SKM-1 treated with dmso at 0.1 percent for 144 hours (cell line): ENCODE measurements around the gene RASGEF1C.

ENCODE experiments used
- DNase-seq: peaks from one replicate; lab custom pipeline; 2025; ENCODE audit not compliant: unreplicated experiment; lab: John Stamatoyannopoulos, UW

RASGEF1C gene

DNA sequence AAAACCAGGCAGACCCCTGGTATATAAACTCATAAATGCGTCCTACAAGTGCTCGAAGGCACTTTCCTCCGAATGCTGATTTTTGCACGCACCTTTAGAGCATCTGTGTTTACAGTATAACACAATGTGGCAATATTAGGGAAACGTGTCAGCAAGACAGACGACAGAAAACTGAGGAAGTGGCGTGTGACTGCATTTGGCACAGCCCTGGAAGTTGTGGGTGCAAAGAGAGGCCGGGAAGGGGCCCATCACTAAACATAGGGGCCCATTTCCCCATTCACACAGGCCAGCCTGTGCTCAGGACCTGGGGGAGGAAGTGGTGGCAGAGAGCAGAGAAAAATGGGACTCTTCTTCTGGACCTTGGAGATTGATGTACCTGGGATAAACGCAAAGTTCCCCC, 48.2 kb downstream of the RASGEF1C start:
- peak; percentile 94 for DNase-seq

DNA sequence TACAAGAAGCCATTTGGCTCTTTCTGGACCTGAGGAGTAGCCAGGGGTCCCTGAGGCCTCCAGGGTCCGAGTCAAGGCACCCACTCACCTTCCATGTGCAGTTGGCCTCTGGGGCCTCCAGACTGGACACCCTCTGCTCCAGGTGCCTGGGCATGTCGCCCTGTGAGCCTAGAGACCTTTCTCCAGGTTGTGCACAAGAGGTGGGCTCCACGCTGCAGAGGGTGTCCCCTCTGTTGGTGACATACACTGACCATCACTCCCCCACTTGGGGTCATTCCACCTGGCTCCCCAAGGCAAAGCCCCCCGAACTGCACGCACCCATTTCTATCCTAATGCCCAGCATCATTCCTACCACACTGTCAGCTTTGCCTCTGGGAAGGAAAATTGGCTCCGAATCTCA, 48.8 kb downstream of the RASGEF1C start:
- no peak for DNase-seq

DNA sequence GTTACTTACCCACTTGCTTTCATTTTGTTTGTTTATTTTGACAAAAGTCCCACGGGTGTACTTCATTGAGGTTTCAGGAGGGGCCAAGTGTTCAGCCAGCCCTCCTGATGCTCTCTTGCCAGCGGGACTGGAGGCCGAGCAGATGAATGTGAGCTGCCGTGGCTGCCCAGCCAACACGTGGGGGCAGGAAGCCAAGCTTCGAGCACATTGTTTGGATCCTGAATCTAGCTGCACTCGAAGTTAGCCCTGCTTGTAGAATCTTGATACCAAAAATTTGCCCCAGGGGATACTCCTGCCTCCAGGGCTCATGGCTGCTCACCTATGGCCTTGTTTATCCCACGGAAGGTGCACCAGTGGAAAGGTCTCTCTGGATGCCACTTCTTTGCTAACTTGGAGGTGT, 49.3 kb downstream of the RASGEF1C start:
- DNase-seq = no peak

DNA sequence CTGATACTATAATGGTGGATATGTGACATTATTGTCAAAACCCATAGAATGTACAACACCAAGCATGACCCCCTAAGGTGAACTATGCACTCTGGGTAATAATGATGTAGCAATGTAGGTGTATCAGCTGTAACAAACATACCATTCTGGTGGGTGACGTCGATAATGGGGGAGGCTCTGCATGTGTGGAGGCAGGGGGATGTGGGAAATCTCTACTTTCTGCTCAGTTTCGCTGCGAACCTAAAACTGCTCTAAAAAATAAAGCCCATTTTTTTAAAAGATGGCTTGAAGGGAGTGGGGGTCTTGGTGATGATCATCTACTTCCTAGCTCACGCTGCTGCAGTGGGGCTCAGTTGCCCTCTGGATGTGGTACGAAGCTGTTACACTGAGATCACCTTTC, 51.1 kb downstream of the RASGEF1C start:
- DNase-seq = no peak

DNA sequence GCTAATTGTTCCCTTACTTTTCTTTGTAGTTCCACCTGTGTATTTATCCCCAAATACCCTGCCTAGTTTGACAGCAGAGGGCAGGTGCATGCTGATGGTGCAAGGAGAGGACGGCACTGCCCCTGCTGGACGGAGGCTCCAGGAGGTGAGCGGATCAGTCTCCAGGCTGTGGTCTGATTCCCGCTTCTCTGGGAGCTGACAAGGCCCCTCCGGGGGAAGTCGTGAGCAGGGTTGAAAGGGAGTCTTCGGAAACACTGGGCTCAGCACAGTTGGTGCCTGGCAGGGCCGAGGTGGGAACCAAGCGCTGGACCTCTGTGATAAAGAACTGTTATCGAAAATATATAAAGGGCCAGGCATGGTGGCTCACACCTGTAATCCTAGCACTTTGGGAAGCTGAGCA, 52.9 kb downstream of the RASGEF1C start:
- no peak for DNase-seq

DNA sequence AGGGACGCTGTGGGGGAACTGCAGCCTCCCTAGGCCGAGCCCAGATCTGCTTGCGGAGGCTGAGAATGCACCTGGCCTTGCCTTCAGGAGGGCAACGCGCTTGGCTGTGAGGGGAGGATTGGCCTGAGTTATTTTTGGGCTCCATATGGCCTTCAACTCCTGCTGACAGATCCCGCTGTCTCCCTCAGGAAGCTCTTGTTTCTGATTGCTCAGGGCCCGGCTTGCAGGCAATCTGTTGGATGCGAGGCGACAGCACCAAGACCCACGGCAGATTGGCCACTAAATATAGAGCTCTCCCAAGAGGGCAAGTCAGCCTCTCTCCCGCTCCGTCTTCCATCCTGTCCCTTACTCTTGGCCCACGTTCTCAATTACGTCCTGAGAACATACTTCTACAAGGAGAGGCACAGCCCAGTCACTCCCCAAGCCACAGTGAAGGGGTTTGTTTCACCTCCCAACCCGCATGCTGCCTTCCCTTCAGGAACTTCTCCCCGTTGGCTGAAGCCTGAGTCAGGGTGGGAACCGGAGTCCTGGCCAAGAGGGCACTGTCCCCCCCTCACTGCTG, 53.6 kb downstream of the RASGEF1C start:
- DNase-seq = no peak

DNA sequence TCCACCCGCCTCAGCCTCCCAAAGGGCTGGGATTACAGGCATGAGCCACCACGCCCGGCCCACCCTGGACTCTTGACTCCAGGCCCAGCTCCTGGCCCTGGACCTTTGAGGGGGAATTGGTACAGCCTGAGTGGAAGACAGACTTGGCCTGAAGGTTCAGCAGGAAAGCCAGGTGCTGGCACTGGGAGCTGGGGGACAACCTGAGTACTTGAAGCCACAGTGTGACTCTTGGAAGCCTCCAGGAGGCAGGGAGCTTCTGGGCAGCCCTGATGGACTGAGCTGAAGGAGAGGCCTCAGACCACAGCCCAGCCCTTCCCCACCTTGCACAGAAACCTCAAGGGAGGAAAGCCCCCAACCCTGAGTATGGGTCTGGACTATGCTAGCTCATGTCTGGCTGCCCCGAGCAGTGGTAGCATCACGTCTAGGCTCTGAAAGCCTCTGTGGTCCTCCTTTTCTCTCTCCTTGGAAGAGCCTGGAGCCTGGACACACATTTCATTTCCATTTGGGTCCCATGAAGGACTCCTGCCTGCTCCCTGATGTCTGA, 54.1 kb downstream of the RASGEF1C start:
- DNase-seq = no peak

DNA sequence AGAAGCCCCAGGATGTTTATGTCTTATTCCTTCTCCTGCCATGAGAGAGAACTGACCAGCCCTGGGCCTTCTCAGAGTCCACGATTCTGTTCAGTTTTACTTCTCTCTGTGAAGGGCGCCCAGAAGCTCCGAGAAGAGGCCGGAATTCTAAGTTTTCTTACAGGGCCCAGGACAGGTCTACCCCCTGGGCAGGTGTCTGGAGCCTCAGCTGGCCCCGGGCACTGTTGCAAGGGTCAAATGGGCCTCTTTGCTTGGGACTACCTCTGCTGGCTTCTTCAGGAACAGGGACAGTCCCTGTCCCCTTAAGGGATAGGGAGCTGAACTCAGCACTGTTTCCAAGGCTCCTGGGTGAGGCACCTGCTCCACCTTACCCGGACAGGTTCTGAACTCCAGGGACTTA, 55.0 kb downstream of the RASGEF1C start:
- no peak for DNase-seq

DNA sequence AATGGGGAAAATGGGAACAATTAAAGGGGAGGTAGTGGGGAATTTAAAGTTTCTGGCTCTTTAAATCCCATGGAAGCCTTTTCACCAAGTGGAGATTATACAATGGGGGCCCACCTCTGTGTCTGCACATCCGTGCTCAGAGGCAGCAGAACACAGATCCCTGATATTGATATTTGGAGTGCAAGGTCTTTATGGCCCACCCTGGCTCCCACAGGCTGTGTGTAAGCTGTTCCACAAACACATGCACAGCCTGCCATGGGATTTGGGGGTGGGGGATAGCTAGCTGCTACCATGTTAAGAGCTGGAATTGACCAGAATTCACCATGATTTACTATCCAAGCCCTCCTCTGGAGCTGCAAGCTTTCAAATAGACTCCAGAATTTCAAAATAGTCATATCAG, 55.9 kb downstream of the RASGEF1C start:
- DNase-seq = no peak

DNA sequence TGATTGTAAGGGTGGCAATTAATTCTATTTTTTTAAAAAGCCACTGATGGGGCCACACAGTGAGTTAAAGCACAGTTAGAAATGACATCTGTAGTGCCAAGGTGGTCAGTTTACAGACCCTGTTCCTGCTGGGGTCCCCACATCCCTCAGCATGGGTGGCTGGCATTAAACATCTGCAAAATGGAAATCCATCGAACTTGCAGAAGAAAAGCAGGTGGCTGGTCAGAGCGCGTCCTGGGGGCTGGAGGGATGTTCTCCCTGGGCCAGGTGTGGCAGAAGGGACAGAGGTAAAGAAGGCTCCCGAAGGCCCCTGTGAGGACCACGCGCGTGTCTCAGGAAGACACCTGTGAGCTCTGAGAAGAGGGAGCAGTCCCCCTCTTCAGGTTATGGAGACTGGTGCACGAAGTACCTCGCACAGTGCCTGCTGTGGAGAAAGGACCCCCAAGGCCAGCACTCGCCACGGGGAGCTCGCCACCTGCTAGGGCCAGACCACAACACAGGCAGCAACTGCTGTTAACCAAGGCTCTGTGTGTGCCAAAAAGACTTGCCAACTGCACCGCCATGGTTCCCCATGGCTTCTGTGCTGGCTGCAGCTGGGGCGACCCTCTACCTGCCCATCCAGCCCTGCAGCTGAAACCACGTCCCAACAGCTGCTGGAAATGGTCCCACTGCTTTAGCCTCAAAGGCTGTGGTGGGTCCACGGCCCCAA, 65.2 kb downstream of the RASGEF1C start:
- DNase-seq = no peak

DNA sequence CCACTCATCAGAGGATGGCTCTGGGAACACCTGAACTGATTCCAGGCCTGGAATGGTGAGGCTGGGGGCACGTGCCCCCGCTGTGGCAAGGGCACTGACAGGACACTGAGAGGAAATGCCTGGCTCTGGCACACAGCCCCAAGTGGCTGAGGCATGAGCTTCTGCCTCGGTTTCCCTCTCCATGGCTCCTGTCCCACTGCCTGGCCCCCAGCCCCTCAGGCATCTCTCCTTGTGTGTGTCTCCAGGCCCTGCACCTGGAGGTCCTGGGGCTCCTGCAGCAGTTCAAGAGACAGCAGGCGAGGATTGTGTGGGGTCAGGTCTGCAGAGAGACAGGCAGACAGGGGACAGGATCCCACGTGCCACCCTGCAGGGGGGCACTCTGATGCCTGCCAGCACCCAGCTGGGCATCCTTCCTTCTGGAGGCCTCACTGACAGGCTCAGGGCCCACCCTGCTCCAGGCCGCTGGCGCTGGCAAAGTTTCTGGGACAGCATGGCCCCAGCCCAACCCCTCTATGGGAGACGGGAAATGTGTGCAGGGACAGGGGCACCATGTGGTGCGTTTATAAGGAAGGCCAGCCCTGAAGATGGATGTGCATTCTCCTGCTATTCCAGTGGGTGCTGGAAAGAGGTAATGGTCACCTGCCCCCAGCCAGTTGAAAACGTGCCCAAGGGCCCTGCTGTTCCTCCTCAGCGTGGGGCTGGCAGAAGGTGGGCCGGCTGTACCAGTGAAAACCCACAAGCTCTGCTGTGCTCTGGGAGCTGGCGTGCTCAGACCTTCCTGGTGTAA, 66.0 kb downstream of the RASGEF1C start:
- DNase-seq = no peak

DNA sequence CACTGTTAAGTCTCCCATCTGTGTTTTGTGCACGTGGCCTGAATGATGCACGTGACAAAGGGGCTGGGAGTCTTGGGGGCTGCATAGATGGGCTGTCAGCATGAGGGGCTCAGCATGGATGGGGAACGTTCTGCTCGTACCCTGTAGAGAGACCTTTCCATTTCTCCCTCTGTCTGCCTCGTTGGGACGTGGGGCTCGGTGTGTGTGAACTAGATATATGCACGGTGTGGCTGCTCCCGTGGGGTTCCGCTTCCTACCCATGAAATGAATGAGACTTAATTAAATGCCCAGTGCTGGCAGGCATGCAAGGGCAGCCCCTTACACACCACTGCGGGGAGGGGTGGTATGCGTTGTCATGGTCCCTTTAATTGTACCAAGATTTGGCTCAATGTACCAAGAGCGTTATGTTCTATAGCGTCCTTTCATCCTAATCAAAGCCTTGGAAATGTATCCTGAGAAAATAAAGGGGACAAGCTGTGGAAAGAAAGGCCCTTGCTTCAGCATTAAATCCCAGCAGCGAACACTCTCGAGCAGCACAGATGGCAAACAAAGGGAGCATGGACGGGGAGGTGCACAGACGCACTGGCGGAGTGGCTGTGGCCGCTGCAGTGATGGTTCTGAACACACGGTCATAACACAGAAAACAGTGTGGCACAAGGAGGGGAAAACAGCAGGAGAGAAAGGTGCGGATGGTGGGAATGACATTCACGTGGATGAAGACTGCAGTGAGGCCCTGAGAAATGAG, 66.8 kb downstream of the RASGEF1C start:
- no peak for DNase-seq

DNA sequence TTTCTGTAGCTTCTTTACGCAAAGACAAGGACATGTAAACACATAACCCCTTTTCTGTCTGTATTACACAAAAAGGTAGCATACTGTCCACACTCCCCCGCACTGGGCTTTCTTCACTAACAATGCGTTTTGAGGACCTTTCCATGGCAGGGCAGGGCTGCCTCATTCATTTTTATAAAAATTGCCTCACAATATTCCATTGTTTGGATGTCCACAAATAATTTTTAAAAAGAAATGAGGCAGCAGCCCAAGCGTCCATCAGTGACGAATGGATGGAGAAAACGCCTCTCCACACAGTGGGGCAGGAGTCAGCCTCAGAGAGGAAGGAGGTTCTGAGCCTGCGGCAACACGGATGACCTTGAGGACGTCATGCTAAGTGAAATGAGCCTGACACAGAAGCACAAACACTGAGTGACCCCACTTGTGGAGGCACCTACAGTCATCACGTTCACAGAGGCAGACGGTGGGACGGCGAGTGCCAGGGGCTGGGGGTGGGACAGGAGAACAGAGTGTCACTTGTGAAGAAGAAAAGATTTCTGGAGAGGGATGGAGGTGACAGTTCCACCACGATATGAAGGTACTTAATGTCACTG, 67.8 kb downstream of the RASGEF1C start:
- no peak for DNase-seq

DNA sequence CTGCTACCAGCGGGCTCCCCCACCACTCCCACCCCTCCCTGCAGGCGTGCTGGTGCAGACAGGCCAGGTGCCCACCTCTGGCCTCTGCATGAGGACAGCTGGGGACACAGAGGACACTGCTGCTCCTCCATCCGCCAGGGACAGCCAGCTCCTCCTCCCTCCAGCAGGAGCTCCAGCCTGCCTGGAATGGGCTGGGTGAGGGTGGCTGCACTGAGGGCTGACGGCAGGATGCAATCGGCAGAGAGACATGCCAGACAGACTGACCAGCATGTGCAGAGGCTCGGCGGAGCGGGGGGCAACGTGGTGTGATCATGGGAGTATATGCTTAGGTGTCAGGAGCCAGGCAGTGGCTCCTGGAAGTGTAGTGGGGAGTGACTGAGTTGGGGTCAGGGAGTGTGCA, 68.4 kb downstream of the RASGEF1C start:
- DNase-seq = no peak

DNA sequence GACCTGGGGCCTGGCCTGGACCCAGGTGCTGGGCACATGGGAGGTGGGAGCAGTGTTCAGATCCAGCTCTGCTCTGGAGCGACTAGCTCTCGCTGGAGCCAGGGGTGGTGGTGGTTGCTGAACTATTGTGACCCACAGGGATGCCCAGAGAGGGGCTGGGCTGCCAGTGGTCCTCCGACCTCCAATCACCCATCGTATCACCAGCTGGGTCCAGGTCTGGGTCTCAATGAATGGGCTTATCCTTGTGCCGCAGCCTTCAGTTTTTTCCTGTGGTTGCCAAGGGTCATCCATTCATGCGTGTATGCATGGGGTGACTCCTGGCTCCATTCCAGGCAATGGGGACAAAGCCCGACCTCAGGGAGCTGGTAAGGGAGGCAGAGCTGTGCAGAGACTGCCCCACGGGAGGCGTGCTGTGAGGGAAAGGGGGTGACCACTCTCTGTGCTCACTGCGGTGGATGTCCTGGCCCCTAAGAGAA, 68.9 kb downstream of the RASGEF1C start:
- DNase-seq = no peak

DNA sequence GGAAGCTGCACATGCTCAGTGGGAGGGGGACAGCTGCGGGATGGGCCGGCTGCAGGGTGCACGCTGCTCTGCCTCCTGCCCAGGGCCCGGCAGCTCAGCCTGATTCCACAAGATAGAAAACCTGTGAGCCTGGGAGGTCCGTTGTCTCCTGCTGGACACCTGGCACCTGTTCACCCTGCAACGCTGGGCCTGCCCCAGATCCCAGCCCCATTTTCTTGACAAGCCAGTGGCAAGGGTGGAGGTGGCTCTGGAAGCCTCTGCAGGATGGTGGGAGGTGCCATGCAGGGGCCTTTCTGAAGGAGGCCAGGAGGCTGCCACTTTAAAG, 69.3 kb downstream of the RASGEF1C start:
- DNase-seq = no peak

DNA sequence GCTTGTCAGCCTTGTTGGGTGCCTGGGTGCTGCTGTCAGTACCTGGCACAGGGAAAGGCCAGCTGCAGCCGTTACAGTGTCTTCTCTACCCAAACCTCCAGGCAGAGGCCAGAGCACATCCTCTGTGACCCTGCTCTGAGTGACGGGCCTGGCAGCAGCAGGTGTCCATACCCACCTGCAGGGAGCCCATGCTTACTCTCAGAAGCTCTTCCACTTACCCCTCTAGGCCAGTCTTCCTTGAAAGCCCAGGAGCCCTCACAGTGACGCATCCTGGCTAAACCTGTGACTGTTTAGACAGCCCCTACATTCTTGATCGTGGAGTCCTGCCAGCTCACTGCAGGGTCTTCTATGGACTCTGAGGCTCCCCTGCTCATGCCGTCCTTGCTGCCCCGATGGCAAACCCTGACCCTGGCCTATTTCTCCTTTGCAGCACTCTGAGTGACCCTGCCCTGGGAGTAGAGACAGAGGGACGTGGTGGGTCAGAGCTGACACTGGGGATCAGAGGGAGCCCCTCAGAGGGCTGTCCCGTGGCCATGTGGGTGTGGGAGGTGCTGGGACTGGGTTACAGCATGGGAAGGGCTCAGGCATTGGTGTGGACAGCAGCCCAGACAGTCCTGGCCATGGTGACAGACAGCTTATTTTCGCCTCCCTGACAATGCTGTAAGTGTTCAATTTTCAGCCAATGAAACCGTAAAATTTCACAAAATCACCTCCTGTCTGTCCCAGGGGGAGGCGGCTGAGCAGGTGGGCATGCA, 69.9 kb downstream of the RASGEF1C start:
- no peak for DNase-seq

DNA sequence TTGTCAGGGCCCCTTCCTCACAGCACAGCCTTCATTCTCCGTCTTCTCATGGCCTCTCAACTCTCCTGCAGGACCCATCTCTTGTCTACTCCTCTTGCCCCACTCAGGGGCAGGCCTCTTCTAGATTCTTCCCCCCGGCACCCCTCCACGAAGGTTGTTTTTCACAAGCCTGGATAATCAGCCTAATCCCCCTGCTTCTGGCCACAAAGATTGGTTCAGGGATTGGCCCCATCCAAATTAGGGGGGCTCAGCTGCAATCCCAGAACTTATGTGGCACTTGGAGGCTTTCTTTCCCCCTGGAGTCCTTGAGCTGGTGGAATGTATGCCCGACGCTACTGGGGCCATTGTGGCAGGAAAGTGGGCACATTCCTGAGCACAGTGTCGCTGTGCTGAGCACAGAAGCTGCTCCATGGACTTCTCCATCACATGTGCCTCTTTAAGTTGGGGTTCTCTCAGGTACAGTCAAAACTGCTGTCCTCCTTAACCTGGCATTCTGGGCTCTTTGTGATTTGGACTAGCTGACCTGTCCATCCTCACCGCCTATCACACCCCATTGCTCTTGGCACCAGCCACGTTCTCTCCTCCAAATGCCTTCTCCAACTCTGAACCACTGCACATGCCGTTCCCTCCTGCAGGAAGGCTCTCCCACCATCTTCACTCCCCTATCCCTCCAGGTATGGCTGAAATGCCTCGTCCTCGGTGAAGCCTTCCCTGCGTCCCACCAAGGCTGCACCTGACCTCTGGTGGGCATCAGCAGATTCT, 70.6 kb downstream of the RASGEF1C start:
- DNase-seq = no peak

DNA sequence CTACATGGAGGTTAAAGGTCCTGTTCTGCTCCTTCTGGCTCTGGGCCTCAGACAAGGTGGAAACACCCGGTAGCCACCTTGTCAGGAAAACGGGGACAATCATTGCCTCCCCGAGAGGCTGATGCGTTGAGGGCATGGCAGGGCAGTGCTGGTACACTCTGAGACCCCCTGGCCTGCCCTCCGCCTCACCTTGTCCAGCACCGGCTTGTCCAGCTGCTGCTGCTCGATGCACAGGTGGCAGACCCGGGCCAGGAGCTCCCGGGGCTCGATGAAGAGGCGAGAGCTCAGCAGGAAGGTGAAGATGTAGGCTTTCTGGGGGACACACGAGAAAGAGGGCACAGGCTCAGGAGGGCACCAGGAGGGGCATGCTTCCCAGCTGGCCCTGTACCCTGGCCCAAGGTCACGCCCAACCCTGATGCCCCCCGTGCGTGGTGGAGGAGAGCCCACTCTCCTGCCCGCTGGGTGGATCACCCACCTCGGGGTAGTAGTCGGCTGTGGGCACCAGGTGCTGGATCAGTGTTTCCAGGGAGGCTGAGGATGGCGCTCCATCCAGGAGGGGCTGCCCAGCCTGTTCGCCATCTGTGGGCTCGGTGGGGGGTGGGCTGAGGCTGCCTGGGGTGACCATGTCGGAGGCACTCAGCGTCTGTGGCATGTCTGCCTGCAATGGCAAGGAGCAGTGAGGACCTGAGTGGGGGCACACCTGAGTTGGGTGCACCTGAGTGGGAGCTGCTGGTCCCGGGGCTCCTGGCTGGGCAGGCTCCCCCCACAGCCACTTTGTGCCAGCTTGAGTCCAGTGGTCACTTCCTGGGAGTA, 71.4 kb downstream of the RASGEF1C start:
- DNase-seq = no peak
